Measurements from ENCODE around the gene CPEB3.
"Not testable (repeated sequence)": the region's sequence is repeated elsewhere in the genome, so short reads cannot be mapped to it uniquely, and the experiment has no call there.

The CPEB3 gene

DNA sequence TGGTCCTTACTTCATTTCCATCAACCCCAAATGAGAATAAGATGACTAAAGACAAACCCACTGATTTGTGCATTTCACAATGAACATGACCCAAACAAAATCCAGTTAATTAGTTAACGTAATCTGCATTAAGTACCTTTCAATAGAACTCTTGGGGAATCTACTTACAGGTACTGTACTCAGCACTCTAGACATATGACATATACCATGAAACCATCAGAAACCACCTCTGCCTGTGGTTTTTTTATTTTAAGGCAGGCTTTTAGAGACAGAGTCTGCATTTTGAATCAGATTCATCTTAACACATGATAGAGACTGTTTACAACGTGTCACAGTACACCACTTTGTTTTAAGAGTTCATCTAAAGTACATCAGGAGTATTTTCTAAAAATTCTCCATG is 198.9 kb downstream of the CPEB3 start:
- no peak for DNase-seq

- peak; percentile 30 for DNase-seq
These were observed 203.0 kb downstream of the CPEB3 start for GRCh38 chr10:92087750-92088395.

GRCh38 chr10:92082583-92083280 is 208.1 kb downstream of the CPEB3 start:
- DNase-seq: no peak

DNA sequence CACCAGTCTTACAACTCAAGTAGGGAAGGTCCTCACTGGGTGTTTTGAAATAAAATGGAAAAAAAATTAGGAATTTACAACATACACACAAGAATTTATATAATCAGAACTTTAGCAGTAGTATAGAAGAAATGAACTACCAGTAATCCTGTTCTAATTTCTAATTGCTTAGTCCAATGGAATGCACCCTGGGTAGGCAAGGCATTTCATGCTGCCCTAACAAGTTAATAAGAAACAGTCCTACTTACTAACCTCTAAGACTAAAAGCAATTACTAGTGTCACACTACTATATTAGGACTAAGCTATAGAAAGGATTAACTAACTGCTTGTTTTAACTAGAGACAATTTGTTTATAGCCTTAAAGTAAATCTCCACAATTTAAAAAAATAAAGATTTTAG is 209.2 kb downstream of the CPEB3 start:
- no peak for DNase-seq

GRCh38 chr10:92080244-92080643 is 210.6 kb downstream of the CPEB3 start:
- no peak for DNase-seq

- DNase-seq: no peak
These were observed 211.9 kb downstream of the CPEB3 start for GRCh38 chr10:92079003-92079402.

DNA sequence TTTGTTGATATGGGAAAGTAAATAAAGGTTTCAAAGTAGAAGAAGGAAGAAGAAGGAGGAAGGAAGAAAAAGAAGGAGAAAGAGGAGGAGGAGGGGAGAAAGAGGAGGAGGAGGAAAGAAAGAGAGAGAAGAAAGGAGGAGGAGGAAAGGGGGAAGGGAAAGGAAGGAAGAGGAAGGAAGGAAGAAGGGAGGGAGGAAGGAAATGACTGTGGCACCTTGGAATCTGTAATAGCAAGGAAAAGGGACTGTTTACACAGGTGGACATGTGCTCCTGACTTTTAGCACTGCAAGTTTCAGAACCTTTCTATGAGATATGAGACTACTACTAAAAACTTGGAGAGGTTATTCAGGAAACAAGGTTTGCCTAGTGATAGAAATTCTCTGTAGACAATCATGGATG is 214.2 kb downstream of the CPEB3 start:
- DNase-seq: no peak

- no peak for DNase-seq
These were observed 215.0 kb downstream of the CPEB3 start for GRCh38 chr10:92075829-92076228.

DNA sequence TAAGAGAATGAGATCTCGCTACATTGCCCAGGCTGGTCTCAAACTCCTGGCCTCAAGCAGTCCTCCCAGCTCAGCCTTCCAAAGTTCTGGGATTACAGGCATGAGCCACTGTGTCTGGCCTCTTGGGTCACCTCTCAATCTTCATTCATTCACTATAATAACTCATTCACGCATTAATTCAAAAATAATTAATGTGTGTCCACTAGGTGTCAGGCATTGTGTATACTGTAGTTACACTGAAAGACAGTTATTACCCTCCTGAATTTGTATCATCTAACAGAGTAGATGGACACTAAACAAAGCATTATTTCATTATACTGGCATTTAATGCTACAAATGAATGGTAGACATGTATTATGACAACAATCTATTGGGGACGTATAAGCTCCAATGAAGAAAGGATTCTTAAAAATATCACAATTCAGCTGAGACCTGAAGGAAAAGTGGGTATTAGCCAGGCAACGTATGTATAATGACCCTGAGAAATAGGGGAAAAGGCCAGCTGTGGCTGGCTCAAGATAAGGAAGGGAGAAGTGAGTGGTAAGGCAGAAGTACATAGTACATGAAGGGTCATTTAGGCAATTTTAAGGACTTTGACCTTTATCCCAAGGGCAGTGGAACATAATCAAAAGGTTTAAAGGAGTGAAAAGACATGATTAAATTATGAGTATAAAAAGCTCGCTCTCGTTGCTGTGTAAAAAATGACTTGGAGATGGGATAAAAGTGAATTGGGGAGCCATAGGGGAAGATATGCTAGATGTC is 216.6 kb downstream of the CPEB3 start:
- DNase-seq: no peak

GRCh38 chr10:92068900-92069299 is 222.0 kb downstream of the CPEB3 start:
- DNase-seq: no peak

DNA sequence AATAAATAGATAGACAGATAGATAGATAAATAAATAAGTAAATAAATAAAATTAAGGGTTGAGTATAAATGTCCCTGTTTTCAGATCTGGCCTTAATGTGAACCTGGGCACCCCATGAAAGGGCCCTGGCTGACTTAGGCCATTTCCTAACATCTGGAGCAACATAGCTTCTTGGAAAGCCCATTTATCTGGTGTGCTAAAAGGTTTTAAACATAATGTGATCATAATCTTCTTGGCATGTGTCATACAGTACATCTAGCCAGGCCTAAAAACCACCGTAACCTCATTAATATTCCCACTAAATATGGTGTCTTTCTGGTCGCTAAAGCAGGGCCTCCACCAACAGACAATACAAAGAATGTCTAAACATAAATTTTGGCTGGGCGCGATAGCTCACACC is 224.5 kb downstream of the CPEB3 start:
- no peak for DNase-seq

- DNase-seq: no peak
These were observed 226.4 kb downstream of the CPEB3 start for GRCh38 chr10:92064506-92064905.

GRCh38 chr10:92062273-92062672 is 228.6 kb downstream of the CPEB3 start:
- no peak for DNase-seq

DNA sequence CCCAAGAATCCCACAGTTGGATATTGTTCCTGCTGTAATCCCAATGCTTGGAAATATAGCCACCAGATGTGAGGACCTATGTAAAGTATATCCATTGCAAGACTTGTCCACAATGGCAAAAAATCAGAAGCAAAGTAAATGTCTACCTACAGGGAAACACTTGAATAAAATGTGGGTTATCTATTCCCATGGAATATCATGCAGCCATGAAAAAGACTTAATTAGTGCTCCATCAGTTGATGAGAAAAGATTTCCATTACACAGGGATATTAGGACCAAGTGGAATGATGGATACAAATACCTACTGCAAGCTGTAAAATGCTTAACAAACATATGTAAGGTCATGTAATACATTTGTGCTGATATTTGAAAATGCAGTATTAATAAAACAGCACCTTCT is 236.1 kb downstream of the CPEB3 start:
- no peak for DNase-seq

GRCh38 chr10:92052741-92053140 is 238.1 kb downstream of the CPEB3 start:
- no peak for DNase-seq

GRCh38 chr10:92052088-92052487 is 238.8 kb downstream of the CPEB3 start:
- no peak for DNase-seq

DNA sequence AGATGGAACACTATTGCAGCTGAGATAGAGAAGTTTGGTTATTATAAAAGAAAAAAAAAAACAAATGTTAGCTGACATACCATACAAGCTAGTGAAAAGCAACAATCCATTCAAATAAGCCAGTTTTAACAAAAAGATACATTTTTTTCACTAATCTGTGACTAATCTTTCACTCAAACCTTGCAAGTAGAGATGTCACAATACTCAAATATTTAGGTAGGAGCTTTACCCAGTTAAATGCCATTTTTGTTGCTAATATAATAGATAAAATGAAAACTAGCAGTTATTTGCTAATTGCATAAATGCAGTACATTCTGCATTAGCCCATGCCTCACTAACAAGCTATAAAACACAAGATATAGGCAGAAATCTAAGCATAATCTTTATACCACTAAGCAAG is 243.7 kb downstream of the CPEB3 start:
- no peak for DNase-seq

DNA sequence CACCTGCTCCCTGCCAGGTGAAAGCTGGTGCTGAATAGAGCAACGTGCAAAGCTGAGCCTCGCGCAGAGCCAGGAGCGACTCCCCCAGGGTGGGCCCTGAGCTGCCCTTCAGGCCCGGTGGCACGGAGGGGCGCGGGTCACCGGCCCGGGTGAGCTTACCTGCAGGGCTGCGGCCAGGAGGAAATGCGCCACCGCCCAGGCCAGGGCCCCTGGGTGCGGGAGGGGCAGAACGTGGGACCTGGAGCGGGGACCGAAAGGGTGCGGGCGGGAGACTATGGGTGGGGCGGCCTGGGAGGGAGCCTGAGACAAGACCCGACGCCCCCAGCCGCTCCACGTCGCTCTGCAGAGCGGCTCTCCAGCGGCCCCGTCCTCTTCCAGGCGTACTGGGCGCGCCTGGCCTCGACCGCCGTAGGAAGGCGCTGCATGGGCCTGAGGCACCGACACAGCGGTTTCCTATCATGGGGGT is 245.2 kb downstream of the CPEB3 start:
- no peak for DNase-seq

GRCh38 chr10:92042541-92042940 is 248.3 kb downstream of the CPEB3 start:
- no peak for DNase-seq

- no peak for DNase-seq
These were observed 251.9 kb downstream of the CPEB3 start for GRCh38 chr10:92038949-92039348.

DNA sequence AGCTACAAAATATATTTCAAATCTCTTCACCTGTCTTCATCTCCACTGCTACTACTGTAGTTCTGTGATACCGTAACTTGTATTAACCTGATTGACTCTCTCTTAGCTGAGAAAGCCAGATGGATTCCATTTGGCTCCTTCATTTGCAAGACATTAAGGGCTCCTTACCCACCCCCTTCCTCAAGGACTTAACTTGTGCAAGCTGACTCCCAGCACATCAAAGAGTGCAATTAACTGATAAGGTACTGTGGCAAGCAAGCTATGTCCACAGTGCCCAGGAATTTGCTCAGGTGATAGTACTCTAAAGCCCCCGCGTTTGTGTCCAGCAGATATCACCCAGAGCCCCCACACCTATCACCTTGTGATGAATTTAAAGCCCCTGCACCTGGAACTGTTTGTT is 257.8 kb downstream of the CPEB3 start:
- not testable (repeated sequence) for DNase-seq

- no peak for DNase-seq
These were observed 259.3 kb downstream of the CPEB3 start for GRCh38 chr10:92031580-92031979.

GRCh38 chr10:92027141-92027540 is 263.7 kb downstream of the CPEB3 start:
- DNase-seq: no peak

DNA sequence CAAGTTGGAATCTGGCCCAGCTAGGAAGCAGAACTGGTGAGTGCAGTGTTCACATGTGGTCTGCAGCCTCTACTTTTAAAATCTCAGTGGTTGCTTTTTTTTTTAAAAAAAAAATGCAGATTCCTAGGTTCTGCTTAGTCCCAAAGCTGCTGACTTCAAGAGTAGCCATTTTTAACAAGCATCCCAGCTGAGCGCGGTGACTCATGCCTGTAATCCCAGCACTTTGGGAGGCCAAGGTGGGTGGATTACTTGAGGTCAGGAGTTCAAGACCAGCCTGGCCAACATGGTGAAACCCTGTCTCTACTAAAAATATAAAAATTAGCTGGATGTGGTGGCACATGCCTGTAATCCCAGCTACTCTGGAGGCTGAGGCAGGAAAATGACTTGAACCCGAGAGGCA is 265.5 kb downstream of the CPEB3 start:
- DNase-seq: not testable (repeated sequence)
